ENCODE results near the gene METTL1. TPM values are rescaled to one million over a fixed set of nuclear protein-coding genes. Genes with fewer than 3 reads are reported as not detected.

Gene METTL1
- total RNA-seq, 2 donors from 2014 or later, result 26.1 to 28.7 TPM

- H3K4me3 ChIP-seq (ENCODE audit: low read length), result no peak overlapping the region
- no peak overlapping the region for H3K27ac Mint-ChIP-seq
- H3K4me1 Mint-ChIP-seq, result peaks cover 10% of the 10 kb centered on the region
- no peaks in the 10 kb centered on the region for H3K9me3 ChIP-seq (ENCODE audit: control insufficient read depth, low read length)
- H3K27me3 ChIP-seq (ENCODE audit: control insufficient read depth, insufficient read depth, low read length, poor library complexity, severe bottlenecking), result peaks cover 73% of the 10 kb centered on the region
- H3K36me3 Mint-ChIP-seq (ENCODE audit: low read depth), result peaks cover 12% of the 10 kb centered on the region
- TF ChIP-seq CTCF (conservative IDR thresholded peaks at IDR 0.05), result peak; percentile 73
- peaks cover 80% of the 10 kb centered on the region for H3K27me3 Mint-ChIP-seq (ENCODE audit: insufficient read depth)
- H3K9ac ChIP-seq (ENCODE audit: extremely low read depth, low read length, poor library complexity, severe bottlenecking), result no peak overlapping the region
- no peaks in the 10 kb centered on the region for H3K9me3 Mint-ChIP-seq
- no peak overlapping the region for H3K4me3 Mint-ChIP-seq
- H3K36me3 ChIP-seq (ENCODE audit: control insufficient read depth, insufficient read depth, low read length), result peaks cover 7% of the 10 kb centered on the region
- no peaks in the 10 kb centered on the region for H3K4me1 ChIP-seq (ENCODE audit: control insufficient read depth, insufficient read depth, low read length)
- WGBS, 2 experiments (ENCODE audit: insufficient coverage in 1 of 2, insufficient read length in 1 of 2), result 33 to 41% methylated on average over 3 of the region's 3 CpGs
- no peak overlapping the region for H3K27ac ChIP-seq (ENCODE audit: low read depth, low read length)
- DNase-seq, result peak; percentile 73
Measured at GRCh38 chr12:57759360-57759980, 12.4 kb downstream of the METTL1 start.

- H3K27me3 ChIP-seq (ENCODE audit: control insufficient read depth, insufficient read depth, low read length, poor library complexity, severe bottlenecking), result peaks cover 73% of the 10 kb centered on the region
- Mint-ChIP-seq H3K27ac (no peak overlapping the region), H3K27me3 (ENCODE audit: insufficient read depth) (peaks cover 80% of the 10 kb centered on the region), H3K4me1 (peaks cover 16% of the 10 kb centered on the region), H3K9me3 (no peaks in the 10 kb centered on the region), H3K36me3 (ENCODE audit: low read depth) (peaks cover 12% of the 10 kb centered on the region), H3K4me3 (no peak overlapping the region)
- 89 to 90% methylated on average over 16 to 25 of the region's 25 CpGs for WGBS, 2 experiments (ENCODE audit: insufficient coverage in 1 of 2, insufficient read length in 1 of 2)
- no peak overlapping the region for H3K4me3 ChIP-seq (ENCODE audit: low read length)
- no peak for TF ChIP-seq CTCF (conservative IDR thresholded peaks at IDR 0.05)
- no peak overlapping the region for H3K27ac ChIP-seq (ENCODE audit: low read depth, low read length)
- peaks cover 7% of the 10 kb centered on the region for H3K36me3 ChIP-seq (ENCODE audit: control insufficient read depth, insufficient read depth, low read length)
- no peak overlapping the region for H3K9ac ChIP-seq (ENCODE audit: extremely low read depth, low read length, poor library complexity, severe bottlenecking)
- H3K9me3 ChIP-seq (ENCODE audit: control insufficient read depth, low read length), result no peaks in the 10 kb centered on the region
- no peaks in the 10 kb centered on the region for H3K4me1 ChIP-seq (ENCODE audit: control insufficient read depth, insufficient read depth, low read length)
- DNase-seq, result no peak
Measured at GRCh38 chr12:57758552-57759359, 13.1 kb downstream of the METTL1 start.

- H3K9ac ChIP-seq (ENCODE audit: extremely low read depth, low read length, poor library complexity, severe bottlenecking), result no peak overlapping the region
- no peaks in the 10 kb centered on the region for H3K4me1 ChIP-seq (ENCODE audit: control insufficient read depth, insufficient read depth, low read length)
- 74 to 88% methylated on average over 4 of the region's 4 CpGs for WGBS, 2 experiments (ENCODE audit: insufficient coverage in 1 of 2, insufficient read length in 1 of 2)
- no peak overlapping the region for H3K27ac ChIP-seq (ENCODE audit: low read depth, low read length)
- no peak for DNase-seq
- H3K27ac Mint-ChIP-seq, result no peak overlapping the region
- no peak overlapping the region for H3K4me3 ChIP-seq (ENCODE audit: low read length)
- H3K4me1 Mint-ChIP-seq, result peaks cover 25% of the 10 kb centered on the region
- H3K36me3 ChIP-seq (ENCODE audit: control insufficient read depth, insufficient read depth, low read length), result peaks cover 7% of the 10 kb centered on the region
- peaks cover 77% of the 10 kb centered on the region for H3K27me3 Mint-ChIP-seq (ENCODE audit: insufficient read depth)
- no peak overlapping the region for H3K4me3 Mint-ChIP-seq
- no peaks in the 10 kb centered on the region for H3K9me3 ChIP-seq (ENCODE audit: control insufficient read depth, low read length)
- H3K27me3 ChIP-seq (ENCODE audit: control insufficient read depth, insufficient read depth, low read length, poor library complexity, severe bottlenecking), result peaks cover 67% of the 10 kb centered on the region
- TF ChIP-seq CTCF (conservative IDR thresholded peaks at IDR 0.05), result no peak
- H3K36me3 Mint-ChIP-seq (ENCODE audit: low read depth), result peaks cover 12% of the 10 kb centered on the region
- no peaks in the 10 kb centered on the region for H3K9me3 Mint-ChIP-seq
Measured at GRCh38 chr12:57757771-57758170, 14.1 kb downstream of the METTL1 start.
